NCI-H187 (cell line): ENCODE measurements around the gene CACNA2D2.

Source experiments
- DNase-seq, 2 experiments: peaks; one replicate each; lab custom pipeline; 2025; lab: John Stamatoyannopoulos, UW

The CACNA2D2 gene

DNA sequence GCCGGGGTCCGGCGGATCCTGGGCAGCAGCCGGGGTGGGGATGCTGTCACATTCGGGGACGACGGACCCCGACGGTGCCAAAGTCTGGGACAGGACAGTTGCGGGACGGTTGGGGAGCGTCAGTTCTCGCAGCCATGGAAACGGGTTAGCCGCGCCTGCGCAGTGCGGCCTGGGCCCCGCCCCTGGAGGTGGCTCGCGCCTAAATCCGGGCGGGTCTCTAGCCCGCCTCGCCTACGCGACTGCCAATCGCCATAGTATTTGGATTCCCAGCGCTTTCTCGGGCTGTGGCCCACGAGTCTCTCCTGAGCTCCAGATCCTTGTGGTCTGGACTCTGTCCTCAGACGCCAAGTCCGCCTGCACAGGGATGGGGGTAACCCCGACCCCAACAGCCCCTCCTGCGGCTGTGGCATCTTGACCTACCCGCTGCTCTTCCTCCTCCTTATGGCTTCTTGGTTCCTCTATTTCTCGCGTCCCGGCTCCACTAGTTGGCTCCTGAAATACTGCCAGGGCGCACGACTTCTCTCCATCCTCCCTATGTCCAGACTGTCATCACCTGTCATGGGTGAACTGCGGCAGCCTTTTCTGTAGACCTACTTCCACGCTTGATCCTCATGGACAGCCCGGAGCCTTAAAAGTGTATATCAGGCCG, 157.7 kb downstream of the CACNA2D2 start, which contains the start of gene ZMYND10:
Gene ZMYND10 (minus strand): TSS at position 147 of the 649 bp plus-strand sequence. CDS start 153 bp downstream, outside the sequence.
- DNase-seq: peak; percentile 25 to 32

DNA sequence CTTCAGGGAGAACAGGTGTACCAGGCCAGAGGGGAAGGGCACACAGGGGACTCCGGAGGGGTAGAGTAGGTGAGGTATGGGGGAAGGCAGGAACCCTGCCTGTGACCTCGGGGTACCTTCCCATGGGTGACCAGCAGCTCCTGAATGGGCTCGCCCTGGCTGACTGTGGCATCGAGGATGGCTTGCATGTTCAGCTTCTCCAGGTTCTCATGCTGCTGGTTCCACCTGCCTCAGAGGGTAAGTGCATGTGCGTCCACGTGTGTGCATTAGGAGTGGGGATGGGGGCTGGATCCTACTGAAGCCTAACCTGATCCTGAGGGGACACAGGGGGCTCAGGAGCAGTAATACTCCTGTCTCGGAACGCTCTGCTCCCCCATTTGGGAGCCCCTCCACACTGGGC, 158.4 kb downstream of the CACNA2D2 start:
- DNase-seq: no peak

DNA sequence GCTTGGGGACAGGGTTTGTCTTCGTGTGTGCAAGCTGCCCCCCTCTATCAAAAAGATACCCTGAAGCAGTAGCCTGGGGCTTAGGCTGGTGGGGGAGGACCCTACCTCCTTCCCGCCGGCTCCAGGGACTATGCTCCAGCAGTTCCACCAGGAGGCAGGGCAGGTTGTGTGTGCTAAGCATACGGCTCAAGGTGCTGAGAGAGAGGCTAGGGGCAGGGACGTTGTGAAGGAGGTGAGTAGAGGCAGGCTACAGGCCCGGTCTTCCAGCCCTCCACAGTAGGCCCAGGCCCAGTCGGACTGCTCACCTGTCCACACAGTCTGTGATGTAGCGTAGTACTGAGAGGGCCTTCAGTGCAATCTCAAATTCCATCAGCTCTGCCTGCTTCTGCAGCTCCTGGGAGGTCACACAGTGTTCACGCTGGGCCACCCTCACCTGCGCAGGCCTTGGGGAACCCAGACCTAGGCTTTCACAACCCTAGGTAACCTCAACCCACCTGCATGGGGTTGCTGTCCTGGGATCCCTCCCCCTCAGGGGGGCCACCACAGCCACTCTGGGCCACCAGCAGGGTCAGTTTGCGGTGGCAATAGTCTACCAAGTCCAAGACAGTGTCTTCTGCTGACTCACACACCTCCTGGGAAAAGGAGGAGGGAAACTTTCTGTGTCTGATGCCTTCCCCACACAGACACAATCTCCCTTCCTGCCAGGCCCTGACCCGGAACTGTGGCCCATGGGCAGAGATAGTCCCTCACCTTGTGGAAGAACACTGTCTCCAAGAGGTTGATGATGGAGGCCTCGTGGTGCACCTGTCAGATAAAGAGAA, 160.4 kb downstream of the CACNA2D2 start:
- DNase-seq: no peak

DNA sequence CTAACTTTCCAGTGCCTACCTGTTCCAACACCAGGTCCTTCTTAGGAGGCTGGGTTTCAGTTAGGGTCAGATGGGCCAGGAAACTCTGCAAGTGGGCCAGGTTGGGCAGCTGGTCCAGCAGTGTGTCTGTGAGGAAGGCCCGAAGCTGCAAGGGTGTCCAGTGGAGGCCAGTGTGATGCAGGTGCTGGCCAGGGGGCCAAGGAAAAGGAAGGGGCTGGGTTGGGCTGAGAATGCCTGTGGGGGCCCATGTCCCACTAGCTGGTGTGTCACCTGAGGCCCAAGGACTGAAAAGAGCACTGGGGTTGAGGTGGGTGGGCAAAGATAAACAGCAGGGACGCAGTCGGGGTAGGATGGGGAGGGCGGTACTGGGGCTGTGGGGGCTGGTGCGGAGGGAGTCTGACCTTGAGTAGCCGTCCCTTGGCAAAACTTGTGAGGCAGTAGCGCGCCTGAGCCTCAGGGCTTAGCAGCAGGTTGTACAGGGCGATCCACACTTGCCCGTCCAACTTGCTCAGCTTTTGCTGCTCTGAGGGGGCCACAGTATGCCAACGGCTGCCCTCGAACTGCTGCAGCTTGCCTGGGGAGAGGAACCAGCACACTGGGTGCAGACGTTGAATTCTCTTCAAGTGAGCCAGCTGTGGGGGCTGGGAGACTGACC, 161.3 kb downstream of the CACNA2D2 start:
- no peak for DNase-seq

DNA sequence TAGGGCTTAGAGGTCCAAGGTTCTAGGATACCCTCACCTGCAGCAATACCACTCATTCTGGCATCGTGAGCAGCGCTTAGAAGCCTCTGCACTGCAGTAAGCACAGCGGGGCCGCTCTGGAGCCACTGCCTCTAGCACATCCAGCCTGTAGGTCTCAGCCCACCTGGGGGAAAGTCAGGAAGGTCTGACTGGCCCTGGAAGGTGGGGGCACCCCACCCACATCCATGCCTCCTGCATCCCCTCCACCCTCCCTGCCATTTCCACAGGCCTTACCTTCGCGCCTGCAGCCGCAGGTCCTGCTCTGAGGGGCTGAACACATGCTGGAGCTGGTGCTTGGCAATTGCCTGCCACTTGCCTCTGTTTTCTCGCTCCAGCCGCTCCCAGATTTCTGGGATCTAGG, 161.9 kb downstream of the CACNA2D2 start:
- no peak for DNase-seq

DNA sequence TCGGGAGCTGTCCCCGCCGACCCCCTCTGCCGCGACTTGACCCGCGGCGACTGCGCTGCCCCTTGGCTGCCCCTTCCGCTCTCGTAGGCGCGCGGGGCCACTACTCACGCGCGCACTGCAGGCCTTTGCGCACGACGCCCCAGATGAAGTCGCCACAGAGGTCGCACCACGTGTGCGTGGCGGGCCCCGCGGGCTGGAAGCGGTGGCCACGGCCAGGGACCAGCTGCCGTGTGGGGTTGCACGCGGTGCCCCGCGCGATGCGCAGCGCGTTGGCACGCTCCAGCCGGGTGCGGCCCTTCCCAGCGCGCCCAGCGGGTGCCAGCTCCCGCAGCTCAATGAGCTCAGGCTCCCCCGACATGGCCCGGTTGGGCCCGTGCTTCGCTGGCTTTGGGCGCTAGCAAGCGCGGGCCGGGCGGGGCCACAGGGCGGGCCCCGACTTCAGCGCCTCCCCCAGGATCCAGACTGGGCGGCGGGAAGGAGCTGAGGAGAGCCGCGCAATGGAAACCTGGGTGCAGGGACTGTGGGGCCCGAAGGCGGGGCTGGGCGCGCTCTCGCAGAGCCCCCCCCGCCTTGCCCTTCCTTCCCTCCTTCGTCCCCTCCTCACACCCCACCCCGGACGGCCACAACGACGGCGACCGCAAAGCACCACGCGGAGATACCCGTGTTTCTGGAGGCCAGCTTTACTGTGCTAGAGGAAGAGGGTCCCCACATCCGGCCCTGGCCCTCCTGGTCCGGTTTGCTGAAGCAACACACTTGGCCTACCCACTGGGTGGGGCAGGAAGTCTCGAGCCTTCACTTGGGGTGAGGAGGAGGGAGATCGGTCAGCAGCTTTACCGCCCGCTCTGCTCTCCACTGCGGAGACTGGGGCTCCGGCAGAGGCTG, 162.7 kb downstream of the CACNA2D2 start, which contains the start of gene RASSF1:
Gene RASSF1 (minus strand): TSS at position 389 of the 882 bp plus-strand sequence. CDS start 31 bp downstream, at position 358.
- no peak for DNase-seq

DNA sequence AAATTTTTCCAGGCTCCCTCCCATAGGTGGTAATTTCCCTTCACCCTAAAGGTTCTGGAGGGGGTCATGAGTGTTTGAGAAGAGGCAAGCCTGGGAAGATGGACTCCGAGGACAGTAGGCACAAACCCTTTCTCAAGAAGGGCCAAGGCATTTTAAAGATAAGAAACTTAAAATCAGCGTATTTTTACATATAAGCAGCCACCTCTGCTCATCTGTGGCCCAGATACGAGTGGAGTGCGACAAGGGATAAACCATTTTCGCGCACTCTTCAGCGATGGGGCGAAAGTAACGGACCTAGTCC, 163.3 kb downstream of the CACNA2D2 start:
- DNase-seq: no peak

DNA sequence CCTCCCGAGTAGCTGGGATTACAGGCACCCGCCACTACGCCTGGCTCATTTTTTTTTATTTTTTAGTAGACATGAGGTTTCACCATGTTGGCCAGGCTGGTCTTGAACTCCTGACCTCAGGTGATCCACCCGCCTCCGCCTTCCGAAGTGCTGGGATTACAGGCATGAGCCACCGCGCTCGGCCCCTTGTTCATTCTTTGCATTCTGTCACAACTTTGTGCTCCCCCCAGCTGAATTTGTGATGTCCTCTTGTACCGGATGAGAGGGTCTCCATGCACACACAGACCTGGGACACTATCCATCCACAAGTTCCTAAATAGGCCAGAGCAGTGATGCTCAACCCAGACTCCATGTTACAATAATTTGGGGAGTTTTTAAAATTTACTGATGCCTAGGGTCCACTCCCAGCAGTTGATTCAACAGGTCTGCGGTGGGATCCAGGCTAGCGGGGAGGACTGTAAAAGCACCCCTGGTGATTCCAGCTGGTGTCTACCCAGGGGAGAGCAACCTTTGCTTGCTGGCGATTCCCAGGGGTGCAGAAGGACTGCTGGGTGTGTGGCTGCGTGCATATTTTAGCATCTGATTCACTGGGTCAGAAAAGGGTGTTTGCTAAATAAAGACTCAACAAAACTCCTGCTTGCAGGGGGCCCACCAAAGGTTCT, 163.8 kb downstream of the CACNA2D2 start:
- no peak for DNase-seq

DNA sequence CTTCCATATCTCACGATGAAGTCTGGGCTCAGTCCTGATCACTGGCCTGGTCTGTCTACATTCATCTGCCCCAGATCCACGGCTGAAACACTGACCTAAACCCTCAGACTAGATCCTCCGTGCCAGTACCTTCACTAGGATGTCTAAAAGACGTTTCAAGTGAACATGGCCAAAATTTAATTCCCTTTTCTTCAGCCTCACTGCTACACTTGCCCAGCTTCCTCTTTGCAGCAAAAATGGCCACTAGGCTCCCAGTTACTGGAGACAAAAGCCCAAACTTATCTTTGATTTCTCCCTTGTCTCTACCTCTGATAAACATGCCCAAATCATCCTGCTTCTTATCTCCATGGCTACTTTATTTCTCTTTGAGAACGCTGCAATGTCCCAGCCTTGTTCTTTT, 164.5 kb downstream of the CACNA2D2 start:
- no peak for DNase-seq

DNA sequence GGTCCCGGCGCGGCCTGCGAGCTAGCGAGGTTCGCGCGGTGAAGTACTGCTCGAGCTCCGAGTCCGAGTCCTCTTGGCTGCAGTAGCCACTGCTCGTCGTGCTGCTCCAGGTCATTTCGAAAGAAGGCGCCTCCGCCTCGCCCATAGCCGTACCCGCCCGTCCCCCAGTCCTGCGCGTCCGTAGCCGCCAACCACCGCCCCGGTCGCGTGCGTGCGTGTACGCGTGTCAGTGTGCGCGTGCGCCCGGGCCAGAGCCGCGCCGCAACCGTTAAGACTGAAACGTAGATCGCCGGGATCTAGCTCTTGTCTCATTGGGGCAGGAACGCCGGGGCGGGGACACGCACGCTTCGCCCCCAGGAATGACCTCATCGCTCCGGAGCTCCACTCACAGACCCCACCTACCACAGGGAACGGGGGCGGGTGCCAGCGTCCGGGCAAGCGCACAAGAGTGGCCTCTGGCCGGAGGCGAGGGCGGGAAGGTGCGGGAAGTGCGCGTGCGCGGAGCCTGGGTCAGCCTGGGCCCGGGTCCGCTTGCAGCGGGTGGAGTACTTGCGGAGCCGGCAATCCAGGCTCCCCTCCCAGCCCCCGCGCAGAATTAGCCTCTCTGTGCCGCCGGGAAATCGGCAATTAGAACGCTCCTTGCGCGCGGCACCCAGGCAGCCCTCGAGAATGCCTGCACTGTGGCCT, 166.1 kb downstream of the CACNA2D2 start:
- DNase-seq: peak; percentile 56 to 91

DNA sequence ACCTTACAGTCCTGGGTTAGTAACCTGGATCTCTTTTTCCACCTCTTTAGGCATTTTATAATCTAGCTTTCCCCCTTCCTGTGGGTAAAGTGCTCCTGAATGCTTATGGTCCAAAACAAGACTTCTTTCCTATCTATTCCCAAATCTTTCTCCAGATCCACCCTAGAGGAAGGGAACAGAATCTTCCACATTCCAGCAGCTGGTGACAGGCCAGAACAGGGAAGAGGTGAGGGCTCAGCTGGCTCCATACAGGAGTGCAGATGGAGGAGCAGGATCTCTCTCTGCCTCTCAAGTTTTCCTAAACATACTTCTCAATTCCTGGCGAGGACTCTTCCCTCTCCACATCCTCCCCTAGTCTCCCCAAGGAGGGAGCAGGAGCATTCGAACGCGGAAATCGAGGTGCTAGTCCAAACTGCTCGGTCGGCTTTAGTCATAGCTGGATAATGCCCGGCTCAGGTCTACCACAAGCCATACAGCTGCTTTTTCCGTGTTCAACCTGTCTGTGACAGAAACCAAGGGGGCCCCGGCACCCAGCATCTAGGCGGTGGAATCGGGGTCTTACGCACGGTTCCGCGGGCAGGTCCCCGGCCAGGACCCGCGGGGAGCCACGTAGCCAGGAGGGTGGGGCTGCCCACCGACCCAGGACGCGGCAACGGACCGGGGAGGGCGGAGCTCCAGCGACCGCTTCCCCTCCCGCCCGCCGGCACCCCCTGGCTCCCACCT, 166.8 kb downstream of the CACNA2D2 start:
- DNase-seq: no peak

DNA sequence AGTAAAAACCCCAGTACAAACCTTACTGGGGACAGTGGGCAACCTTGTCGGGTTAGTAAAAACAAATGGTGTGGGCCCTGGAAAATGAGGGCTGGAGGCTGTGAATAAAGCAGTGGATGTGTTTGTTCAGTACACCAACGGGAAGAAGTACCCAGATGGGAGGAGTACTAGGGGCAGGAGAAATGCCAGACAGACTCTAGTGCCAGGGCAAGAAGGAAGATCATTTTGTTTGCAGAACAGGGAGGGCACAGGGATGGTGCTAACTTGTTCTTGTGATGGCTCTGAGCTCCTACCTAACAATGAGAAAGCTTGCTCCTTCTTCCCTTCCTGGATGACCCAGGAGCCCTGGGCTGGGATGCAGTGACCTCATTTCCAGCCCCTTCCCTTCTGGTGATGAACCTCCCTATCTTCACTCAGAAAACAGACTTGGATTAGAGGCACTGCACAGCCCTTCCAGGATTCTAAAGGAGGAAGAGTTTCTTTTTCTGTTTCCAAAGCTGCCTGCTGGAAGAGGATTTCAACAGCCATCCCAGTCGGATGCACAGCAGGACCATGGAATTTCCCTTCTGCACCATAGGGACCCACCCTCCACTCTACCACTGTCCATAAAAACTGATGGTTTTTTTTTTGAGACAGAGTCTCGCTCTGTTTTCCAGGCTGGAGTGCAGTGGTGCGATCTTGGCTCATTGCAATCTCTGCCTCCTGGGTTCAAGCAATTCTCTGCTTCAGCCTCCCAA, 168.9 kb downstream of the CACNA2D2 start:
- no peak for DNase-seq

DNA sequence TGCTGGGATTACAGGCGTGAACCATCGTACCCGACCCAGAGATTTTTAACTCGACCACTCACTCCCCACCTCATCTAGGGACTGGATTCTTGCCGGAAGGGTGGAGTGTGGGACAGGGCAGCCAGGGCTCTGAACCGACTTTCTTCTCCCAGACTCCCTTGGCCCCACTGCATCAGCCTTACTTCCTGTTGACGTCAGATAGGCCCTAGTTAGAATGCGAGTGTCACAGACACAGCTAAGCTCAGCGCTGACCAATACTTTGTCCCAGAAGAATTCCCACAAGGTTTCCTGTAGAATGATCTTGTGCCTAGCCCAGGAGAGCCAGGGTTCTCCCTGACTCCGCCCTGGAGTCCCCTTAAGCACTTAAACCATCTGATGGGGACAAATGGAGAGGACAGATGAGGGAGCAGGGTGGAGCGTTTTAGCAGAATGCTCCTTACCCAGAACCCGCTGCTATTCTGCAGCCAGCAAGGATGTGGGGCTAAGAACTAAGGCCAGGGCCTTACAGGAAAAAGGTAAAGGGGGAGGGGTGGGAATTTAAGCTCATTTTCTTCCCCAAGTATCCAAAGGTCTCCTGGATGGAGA, 169.6 kb downstream of the CACNA2D2 start:
- no peak for DNase-seq

DNA sequence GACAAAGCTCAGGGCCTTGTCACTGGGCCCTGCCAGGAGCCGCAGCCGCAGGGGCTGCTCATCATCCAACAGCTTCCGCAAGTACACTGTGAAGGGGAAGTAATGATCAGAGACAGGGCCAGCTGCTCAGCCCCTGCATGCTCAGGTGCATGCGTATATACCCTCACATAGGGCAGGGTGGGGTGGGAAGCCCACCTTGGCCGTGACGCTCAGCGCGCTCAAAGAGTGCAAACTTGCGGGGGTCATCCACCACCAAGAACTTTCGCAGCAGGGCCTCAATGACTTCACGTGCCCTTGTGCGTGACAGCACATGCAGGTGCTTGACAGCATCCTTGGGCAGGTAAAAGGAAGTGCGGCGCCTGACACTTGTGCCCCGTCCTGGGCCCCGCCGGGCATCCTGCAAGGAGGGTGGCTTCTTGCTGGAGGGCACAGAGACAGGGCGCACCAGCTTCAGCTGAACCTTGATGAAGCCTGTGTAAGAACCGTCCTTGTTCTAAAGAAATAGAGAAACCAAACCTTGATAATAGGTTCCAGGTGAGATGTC, 172.0 kb downstream of the CACNA2D2 start:
- no peak for DNase-seq

DNA sequence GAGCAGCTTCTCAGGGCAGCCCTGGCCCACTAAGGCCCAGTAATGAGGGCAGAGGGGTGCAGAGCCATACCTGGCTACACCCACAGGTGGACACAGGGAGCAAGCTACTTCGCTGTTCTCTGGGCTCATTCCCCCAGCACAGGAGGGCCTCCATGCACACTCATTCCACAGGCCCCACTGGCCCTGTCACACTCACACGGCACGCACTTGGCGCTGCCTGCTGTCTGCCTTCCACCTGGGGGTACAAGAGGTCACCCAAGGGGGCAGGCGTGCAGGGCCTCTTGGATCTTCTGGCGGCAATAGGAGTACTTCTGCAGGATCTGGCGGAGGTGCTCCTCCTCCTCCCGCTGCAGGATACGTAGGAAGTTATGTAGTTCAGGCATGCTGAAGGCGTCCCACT, 173.1 kb downstream of the CACNA2D2 start:
- no peak for DNase-seq

DNA sequence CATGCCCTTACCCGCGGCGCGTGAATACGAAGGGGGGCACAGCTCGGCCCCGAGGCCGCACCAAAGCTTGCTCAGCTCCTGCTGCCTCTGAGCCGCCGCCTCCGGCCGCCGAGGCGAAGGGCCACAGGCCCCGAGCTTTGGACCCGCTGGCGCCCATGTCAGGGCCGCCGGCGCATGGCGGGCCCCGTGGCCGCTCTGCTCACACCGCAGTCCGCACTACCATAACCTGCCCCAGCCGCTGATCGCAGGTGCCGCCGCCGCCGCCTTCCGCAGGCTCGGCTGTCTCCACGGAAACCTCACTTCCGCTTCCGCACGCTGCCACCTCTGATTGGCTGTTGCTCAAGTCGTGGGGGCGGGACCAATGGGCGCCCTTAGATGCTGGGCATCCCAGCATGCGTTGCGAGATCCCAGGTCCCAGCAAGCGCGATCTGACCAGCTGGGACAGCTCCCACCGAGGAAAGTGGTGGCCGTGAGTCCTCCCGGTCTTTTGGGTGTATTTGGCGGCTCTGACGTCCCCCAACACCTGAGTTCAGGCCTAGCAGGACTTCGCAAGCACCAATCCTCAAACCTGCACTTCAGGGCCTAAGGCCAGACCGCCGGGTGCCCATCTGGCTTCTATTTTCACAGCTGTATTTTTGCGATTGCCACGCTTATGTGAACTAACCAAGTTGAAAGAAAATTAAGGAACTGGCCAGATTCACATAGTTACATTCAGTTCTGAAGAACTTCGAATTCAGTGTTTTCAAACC, 175.3 kb downstream of the CACNA2D2 start, which contains the start of gene TUSC2:
Gene TUSC2 (minus strand): TSS at position 281 of the 749 bp plus-strand sequence. CDS start 124 bp downstream, at position 157.
- DNase-seq: peak; percentile 80 to 89

DNA sequence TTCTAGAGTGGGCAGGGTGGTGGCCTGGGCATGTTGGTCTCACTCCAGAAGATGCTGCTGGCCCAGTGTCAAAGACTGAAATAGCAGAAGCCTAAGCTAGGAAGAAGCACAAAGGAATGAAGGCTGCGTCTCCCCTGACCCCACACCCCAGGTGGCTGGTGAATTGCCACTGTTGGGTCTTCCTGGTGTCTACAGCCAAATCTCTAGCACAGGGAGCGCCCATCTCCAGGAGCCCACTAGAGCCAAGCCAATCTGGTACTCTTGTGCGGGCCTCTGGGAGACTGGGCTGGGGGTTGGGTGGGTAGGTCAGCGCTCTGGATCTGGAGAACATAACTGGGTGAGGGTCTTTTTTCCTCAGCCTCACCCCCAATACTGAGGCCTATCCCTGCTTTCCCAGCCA, 176.3 kb downstream of the CACNA2D2 start:
- DNase-seq: no peak

DNA sequence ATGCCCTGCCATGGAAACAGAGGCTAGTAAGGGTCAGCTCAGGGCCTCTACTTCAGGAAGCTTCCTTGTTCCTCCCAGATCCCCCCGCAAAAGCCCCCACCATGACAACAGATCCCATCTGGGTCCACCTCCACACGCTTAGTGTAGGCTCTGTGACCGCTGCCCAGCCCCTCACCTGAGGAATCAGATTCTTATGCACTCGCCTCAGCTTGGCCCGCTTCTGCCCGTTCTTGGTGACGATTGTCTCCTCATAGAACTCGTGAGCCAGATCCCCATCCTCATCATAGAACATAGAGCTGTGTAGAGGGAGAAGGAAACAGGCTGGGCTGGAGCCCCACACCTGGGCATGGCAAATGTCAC, 177.3 kb downstream of the CACNA2D2 start:
- no peak for DNase-seq
